Liver (tissue), 3 donors: ENCODE measurements around the gene SMAD9.

Experiments used
- CTCF ChIP-seq: fragments of 150-350 bp; IDR thresholded peaks from 2 replicates; pipeline ENCODE4 v1.5.1; 2017; ENCODE audit warnings: improper control_type of control experiment, low read depth, low read length; ENCODE audit not compliant: missing input control
- EGR1 ChIP-seq, 2 donors: IDR thresholded peaks; 2 replicates each; pipeline ENCODE4 v1.6.1; 2016 to 2018; ENCODE audit warnings: antibody characterized with exemption in 2 of 2, low read depth in 2 of 2
- FOXA1 ChIP-seq: IDR thresholded peaks from 2 replicates; pipeline ENCODE4 v1.6.1; 2016; ENCODE audit warnings: antibody characterized with exemption
- HNF4A ChIP-seq, 2 donors: conservative IDR thresholded peaks; 2 replicates each; pipeline ENCODE4 v1.6.1; 2016; ENCODE audit warnings: antibody characterized with exemption in 2 of 2, mild to moderate bottlenecking in 2 of 2
- HNF4G ChIP-seq: IDR thresholded peaks from 2 replicates; pipeline ENCODE4 v1.6.1; 2016; ENCODE audit warnings: antibody characterized with exemption
- MAX ChIP-seq: IDR thresholded peaks from 2 replicates; pipeline ENCODE4 v1.6.1; 2016; ENCODE audit warnings: antibody characterized with exemption
- REST ChIP-seq: IDR thresholded peaks from 2 replicates; pipeline ENCODE4 v1.6.1; 2016; ENCODE audit warnings: antibody characterized with exemption, mild to moderate bottlenecking
- TAF1 ChIP-seq: conservative IDR thresholded peaks from 2 replicates; pipeline ENCODE4 v1.6.1; 2016; ENCODE audit warnings: antibody characterized with exemption, mild to moderate bottlenecking
- donor health status: healthy.
- donor health status: healthy.

GRCh38 chr13:36857253-36857652, 62.8 kb downstream of the SMAD9 start:
- TF ChIP-seq CTCF (no peak), EGR1 (IDR thresholded peaks at IDR 0.05; ENCODE audit: low read depth in 2 of 2) (no peak), MAX (no peak), REST (no peak), FOXA1 (no peak), TAF1 (no peak), HNF4G (no peak), HNF4A (conservative IDR thresholded peaks at IDR 0.05) (no peak)
